H7 (cell line): Measurements from ENCODE around the gene CLEC16A. TPM values are rescaled to one million over a fixed set of nuclear protein-coding genes. Genes with fewer than 3 reads are reported as not detected.

Experiments
- DNase-seq: peaks from one replicate; pipeline ENCODE4 v3.0.0; 2012
- H3K27me3 ChIP-seq: 2 replicates; pipeline ENCODE4 v1.6.0; 2011; ENCODE audit warnings: mild to moderate bottlenecking, low read length; ENCODE audit not compliant: control insufficient read depth, insufficient read depth
- H3K36me3 ChIP-seq: replicated peaks from 2 replicates; pipeline ENCODE4 v1.5.1; 2011; ENCODE audit warnings: low read length; ENCODE audit not compliant: control insufficient read depth, insufficient read depth
- H3K4me3 ChIP-seq: 2 replicates; pipeline ENCODE4 v1.5.1; 2011; ENCODE audit warnings: low read depth, mild to moderate bottlenecking, control low read depth, low read length, moderate library complexity; ENCODE audit not compliant: insufficient read depth
- total RNA-seq: library from RNA; depleted of rRNA; stranded (reverse); fragments of >200 nt; shearing (Covaris generic); gene quantifications from 2 replicates; pipeline ENCODE4 v1.2.3, GENCODE V29; 2014

Gene CLEC16A
- total RNA-seq, 1 experiment from 2014 or later, result 12.0 TPM

GRCh38 chr16:11025120-11025531 lies 80.8 kb downstream of the CLEC16A start:
- Histone ChIP-seq H3K36me3 (peaks cover 1% of the 10 kb centered on the region), H3K27me3 (no peaks in the 10 kb centered on the region), H3K4me3 (no peak overlapping the region)
- no peak for DNase-seq

- Histone ChIP-seq H3K36me3 (0 out of 2 replicates have a peak, but pooled peaks cover 1% of the 10 kb centered on the region), H3K4me3 (no peak overlapping the region), H3K27me3 (no peaks in the 10 kb centered on the region)
- no peak for DNase-seq
Measured at GRCh38 chr16:11029948-11030347, 85.6 kb downstream of the CLEC16A start.

- no peak overlapping the region for H3K4me3 ChIP-seq
- no peaks in the 10 kb centered on the region for H3K27me3 ChIP-seq
- no peak for DNase-seq
- 0 out of 2 replicates have a peak, but pooled peaks cover 1% of the 10 kb centered on the region for H3K36me3 ChIP-seq
Measured at GRCh38 chr16:11030990-11031510, 86.7 kb downstream of the CLEC16A start.

- no peak for DNase-seq
- 0 out of 2 replicates have a peak, but pooled peaks cover 1% of the 10 kb centered on the region for H3K36me3 ChIP-seq
- H3K4me3 ChIP-seq, result no peak overlapping the region
Measured at GRCh38 chr16:11032000-11032921, 87.9 kb downstream of the CLEC16A start.

GRCh38 chr16:11032922-11033291 lies 88.5 kb downstream of the CLEC16A start:
- H3K36me3 ChIP-seq, result 0 out of 2 replicates have a peak, but pooled peaks cover 1% of the 10 kb centered on the region

More at GRCh38 chr16:11032000-11032921, 87.9 kb downstream of the CLEC16A start:
- H3K27me3 ChIP-seq, result no peaks in the 10 kb centered on the region

GRCh38 chr16:11033629-11034420 lies 89.5 kb downstream of the CLEC16A start:
- no peak overlapping the region for H3K4me3 ChIP-seq
- H3K27me3 ChIP-seq, result no peaks in the 10 kb centered on the region
- DNase-seq, result no peak
- H3K36me3 ChIP-seq, result 0 out of 2 replicates have a peak, but pooled peaks cover 1% of the 10 kb centered on the region

More at GRCh38 chr16:11032922-11033291, 88.5 kb downstream of the CLEC16A start:
- H3K27me3 ChIP-seq, result no peaks in the 10 kb centered on the region
- DNase-seq, result no peak
- H3K4me3 ChIP-seq, result no peak overlapping the region

GRCh38 chr16:11034481-11034931 lies 90.1 kb downstream of the CLEC16A start:
- H3K36me3 ChIP-seq, result 0 out of 2 replicates have a peak, but pooled peaks cover 1% of the 10 kb centered on the region
- no peaks in the 10 kb centered on the region for H3K27me3 ChIP-seq
- H3K4me3 ChIP-seq, result no peak overlapping the region
- no peak for DNase-seq

- Histone ChIP-seq H3K36me3 (0 out of 2 replicates have a peak, but pooled peaks cover 3% of the 10 kb centered on the region), H3K27me3 (no peaks in the 10 kb centered on the region)
- no peak for DNase-seq
Measured at GRCh38 chr16:11035096-11035495, 90.7 kb downstream of the CLEC16A start.

GRCh38 chr16:11036040-11036439 lies 91.7 kb downstream of the CLEC16A start:
- DNase-seq, result peak; percentile 58
- Histone ChIP-seq H3K36me3 (0 out of 2 replicates have a peak, but pooled peaks cover 2% of the 10 kb centered on the region), H3K4me3 (no peak overlapping the region), H3K27me3 (no peaks in the 10 kb centered on the region)

More at GRCh38 chr16:11035096-11035495, 90.7 kb downstream of the CLEC16A start:
- no peak overlapping the region for H3K4me3 ChIP-seq

- Histone ChIP-seq H3K27me3 (no peaks in the 10 kb centered on the region), H3K4me3 (no peak overlapping the region), H3K36me3 (0 out of 2 replicates have a peak, but pooled peaks cover 1% of the 10 kb centered on the region)
- no peak for DNase-seq
Measured at GRCh38 chr16:11036868-11037410, 92.6 kb downstream of the CLEC16A start.

GRCh38 chr16:11038305-11038704 lies 93.9 kb downstream of the CLEC16A start:
- no peak for DNase-seq
- H3K27me3 ChIP-seq, result no peaks in the 10 kb centered on the region
- H3K4me3 ChIP-seq, result no peak overlapping the region
- 0 out of 2 replicates have a peak, but pooled peaks cover 1% of the 10 kb centered on the region for H3K36me3 ChIP-seq

GRCh38 chr16:11038777-11039176 lies 94.4 kb downstream of the CLEC16A start:
- Histone ChIP-seq H3K4me3 (no peak overlapping the region), H3K27me3 (no peaks in the 10 kb centered on the region), H3K36me3 (0 out of 2 replicates have a peak, but pooled peaks cover 1% of the 10 kb centered on the region)
- DNase-seq, result no peak

- no peak overlapping the region for H3K4me3 ChIP-seq
- no peak for DNase-seq
- H3K36me3 ChIP-seq, result 0 out of 2 replicates have a peak, but pooled peaks cover 1% of the 10 kb centered on the region
- no peaks in the 10 kb centered on the region for H3K27me3 ChIP-seq
Measured at GRCh38 chr16:11039726-11040125, 95.4 kb downstream of the CLEC16A start.

- DNase-seq, result no peak
Measured at GRCh38 chr16:11042191-11042590, 97.8 kb downstream of the CLEC16A start.

More at GRCh38 chr16:11042191-11042590, 97.8 kb downstream of the CLEC16A start:
- no peaks in the 10 kb centered on the region for H3K27me3 ChIP-seq
- 0 out of 2 replicates have a peak, but pooled peaks cover 1% of the 10 kb centered on the region for H3K36me3 ChIP-seq
- no peak overlapping the region for H3K4me3 ChIP-seq
